22Rv1 (cell line): ENCODE data around the gene C9orf43.

Experiments
- H3K27ac ChIP-seq: fragments of 450-650 bp; 2 replicates; pipeline ENCODE4 v1.5.1; 2017
- ZFX ChIP-seq: fragments of 450-650 bp; IDR thresholded peaks from 2 replicates; pipeline ENCODE4 v1.6.1; 2017; ENCODE audit warnings: antibody characterized with exemption, borderline replicate concordance
- TF ChIP-seq, protein P1 (sequence below): fragments of 450-650 bp; IDR thresholded peaks from 2 replicates; pipeline ENCODE4 v1.5.1; 2017; ENCODE audit warnings: mild to moderate bottlenecking

C9orf43 gene

DNA sequence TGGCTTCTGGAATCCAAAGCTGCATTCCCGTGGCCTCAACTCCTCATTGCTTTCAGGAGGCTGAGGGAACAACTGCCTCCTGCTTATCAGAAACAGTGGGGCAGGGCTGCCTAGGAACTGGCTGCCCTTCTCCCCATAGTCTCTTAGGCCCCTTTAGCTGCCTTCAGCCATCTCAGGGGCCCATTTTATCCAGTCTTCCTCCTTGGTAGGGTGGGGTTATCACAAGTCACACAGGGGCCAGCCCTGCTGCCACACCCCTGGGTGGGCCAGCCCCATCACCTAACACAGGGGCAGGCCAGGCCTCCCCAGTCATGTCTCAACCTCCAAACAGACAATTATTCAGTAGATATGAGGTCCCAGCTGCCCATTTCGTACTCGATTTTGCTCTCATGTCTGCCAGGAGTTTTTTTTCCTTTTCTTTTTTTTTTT, 13.3 kb upstream of the C9orf43 start:
- TF ChIP-seq, protein P1, sequence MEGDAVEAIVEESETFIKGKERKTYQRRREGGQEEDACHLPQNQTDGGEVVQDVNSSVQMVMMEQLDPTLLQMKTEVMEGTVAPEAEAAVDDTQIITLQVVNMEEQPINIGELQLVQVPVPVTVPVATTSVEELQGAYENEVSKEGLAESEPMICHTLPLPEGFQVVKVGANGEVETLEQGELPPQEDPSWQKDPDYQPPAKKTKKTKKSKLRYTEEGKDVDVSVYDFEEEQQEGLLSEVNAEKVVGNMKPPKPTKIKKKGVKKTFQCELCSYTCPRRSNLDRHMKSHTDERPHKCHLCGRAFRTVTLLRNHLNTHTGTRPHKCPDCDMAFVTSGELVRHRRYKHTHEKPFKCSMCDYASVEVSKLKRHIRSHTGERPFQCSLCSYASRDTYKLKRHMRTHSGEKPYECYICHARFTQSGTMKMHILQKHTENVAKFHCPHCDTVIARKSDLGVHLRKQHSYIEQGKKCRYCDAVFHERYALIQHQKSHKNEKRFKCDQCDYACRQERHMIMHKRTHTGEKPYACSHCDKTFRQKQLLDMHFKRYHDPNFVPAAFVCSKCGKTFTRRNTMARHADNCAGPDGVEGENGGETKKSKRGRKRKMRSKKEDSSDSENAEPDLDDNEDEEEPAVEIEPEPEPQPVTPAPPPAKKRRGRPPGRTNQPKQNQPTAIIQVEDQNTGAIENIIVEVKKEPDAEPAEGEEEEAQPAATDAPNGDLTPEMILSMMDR, result no peak
- no peak for TF ChIP-seq ZFX
- H3K27ac ChIP-seq, result no peak overlapping the region

DNA sequence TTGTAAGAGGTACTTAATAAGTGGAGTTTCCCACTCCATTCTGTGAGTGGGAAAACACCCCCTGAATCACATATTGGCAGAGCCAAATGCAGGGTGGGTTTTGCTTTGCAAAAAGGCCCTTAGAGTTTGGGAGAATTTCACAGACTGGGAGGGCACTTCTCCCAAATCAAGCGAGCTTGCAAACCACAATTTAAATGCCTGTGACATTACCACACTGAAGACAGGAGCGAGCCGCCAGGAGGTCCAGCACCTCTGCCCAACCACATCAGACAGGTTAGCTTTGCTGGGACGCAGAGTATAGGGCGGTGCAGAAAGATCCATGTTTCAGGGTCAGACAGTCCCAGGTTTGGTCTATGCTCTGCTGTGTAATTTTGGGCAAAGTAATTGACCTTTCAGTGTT, 11.8 kb upstream of the C9orf43 start:
- H3K27ac ChIP-seq, result no peak overlapping the region
- TF ChIP-seq ZFX, result no peak
- TF ChIP-seq, protein P1, result no peak

DNA sequence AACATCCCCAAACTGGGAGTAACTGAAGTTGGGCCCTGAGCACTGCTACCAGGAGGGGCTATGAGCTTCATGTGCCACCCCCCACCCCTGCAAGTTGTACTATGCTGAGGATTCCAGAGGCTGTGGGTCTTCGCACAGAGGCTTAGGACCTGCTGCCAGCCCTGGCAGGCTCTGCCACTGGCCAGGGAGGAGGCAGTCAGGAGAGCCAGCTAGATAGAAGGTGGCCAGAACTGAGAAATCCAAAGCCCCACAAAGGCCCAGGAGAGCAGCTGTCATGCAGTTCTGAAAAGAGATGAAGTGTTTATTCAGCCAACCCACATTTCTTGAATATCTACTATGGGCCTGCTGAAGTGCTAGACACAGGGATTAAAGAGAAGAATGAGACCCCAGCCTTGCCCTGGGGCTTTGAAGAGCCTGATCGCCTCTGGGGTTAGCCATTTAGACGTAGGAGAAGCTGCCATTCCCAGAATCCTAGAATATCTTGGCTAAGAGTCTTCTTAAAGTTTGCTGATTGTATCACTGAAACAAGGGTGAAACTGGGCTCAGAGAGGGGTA, 10.8 kb upstream of the C9orf43 start:
- no peak for TF ChIP-seq ZFX
- TF ChIP-seq, protein P1, result no peak
- H3K27ac ChIP-seq, result no peak overlapping the region

DNA sequence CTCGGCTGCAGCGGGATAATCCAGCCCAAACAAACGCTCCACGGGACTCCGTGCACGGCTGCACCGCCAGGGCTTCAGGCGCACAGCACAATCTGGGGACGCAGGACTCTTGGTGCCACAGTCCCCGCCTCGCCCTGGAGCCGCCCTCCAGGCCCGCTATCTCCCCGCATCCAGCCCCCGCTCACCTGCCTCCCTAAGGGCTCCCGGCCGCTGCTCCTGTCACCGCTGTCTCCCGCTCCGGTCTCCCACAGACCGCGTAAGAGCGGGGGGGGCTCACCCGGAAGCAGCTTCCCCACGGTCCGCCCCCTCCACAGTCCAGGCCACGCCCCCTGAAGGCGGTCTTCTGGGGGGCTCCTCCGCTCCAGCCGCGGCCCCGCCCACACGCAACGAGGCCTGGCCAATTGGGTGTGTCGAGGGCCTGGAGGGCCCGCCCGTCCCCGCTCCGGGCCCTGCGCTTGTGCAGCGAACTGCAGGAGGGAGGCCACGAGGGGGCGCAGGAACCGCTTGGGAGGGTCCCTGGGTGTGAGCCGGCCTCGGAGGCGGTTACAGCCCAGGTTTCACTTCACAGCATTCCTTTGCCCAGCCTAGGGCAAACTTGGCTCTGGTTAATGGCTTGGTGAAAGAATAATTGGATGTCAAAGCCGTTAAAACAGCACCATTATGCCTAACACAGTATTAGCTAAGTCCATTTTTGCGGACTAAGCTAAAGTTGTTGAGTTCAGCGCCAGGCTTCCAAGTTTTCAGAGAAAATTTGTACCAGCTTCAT, 9.3 kb upstream of the C9orf43 start, which contains the start of gene ALAD:
Gene ALAD (minus strand): TSS at position 258 of the 766 bp plus-strand sequence. CDS start 7,725 bp downstream, outside the sequence.
- H3K27ac ChIP-seq, result peak within 1 kb of the TSS; percentile 61
- TF ChIP-seq, protein P1, result peak; percentile 99
- no peak for TF ChIP-seq ZFX

DNA sequence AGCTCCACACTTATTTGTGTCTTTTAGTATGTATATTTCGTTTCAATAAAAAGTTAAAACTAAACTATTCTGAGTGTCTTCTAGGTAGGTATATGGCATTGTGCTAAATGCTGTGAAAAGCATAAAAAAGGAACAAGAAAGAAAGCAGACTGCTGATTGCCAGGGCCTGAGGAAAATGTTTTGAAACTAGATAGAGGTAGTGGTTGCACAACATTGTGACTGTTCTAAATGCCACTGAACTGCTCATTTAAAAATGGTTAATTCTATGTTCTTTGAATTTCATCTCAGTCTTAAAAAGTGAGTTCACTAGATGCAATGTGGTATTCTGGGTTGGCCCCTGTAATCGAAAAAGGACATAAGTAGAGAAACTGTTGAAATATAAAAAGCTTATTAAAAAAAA, 6.9 kb upstream of the C9orf43 start:
- TF ChIP-seq ZFX, result no peak
- TF ChIP-seq, protein P1, result no peak
- no peak overlapping the region for H3K27ac ChIP-seq

DNA sequence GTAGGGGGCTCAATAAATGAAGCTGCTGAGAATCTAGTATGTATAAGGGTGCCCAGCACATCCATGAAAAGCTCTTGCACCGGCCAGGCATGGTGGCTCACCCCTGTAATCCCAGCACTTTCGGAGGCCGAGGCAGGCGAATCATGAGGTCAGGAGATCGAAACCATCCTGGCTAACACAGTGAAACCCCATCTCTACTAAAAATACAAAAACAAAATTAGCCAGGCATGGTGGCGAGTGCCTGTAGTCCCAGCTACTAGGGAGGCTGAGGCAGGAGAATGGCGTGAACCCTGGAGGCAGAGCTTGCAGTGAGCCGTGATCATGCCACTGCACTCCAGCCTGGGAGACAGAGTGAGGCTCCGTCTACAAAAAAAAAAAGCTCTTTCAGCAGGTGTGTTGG, 4.2 kb upstream of the C9orf43 start:
- peak overlapping the region; percentile 38; the same call in 1 of the 2 replicates for H3K27ac ChIP-seq

DNA sequence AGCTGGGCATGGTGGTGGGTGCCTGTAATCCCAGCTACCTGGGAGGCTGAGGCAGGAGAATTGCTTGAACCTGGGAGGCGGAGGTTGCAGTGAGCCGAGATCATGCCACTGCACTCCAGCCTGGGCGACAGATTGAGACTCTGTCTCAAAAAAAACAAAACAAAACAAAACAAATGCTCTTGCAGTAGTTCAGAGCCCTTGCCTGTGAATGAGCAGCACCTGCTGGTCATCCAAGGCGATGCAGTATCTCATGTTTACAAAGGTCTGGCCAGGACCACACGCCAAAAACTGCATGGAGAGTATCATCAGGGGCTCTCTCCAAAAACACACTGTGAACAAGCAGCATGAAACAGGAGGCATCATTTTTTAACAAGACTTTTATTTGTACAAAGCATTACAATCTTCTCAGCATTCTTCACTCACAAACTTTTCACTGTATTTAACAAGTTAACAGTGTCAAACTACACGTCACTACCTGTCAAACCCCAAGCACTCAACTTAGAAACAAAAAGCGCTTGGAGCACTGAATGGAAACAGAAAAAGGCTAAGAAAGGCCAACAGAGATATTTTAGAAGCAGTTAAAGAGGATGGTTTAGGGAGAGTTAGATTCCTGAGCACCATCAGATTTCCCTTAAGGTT, 3.6 kb upstream of the C9orf43 start:
- TF ChIP-seq, protein P1, result peak; percentile 88
- H3K27ac ChIP-seq, result peak overlapping the region; percentile 38; the same call in 1 of the 2 replicates
